Right lobe of liver (tissue), 6 donors: ENCODE data around the gene MYBPC3. TPM values are rescaled to one million over a fixed set of nuclear protein-coding genes. Genes with fewer than 3 reads are reported as not detected.

Source experiments
- ATAC-seq, 4 donors: fragments of 200-7000 bp; cut with Tn5 transposase; one replicate each; pipeline ENCODE4 v1.9.1; 2020; ENCODE audit warnings: mild to moderate bottlenecking in 4 of 4, moderate library complexity in 4 of 4
- DNase-seq, 3 donors: peaks; one replicate each; pipeline ENCODE4 v3.0.0-alpha.2; 2020
- H3K27ac ChIP-seq, 3 donors: fragments of 200-600 bp; one replicate each; pipeline ENCODE4 v1.8.0; 2022
- H3K27me3 ChIP-seq, 2 donors: fragments of 200-600 bp; one replicate each; pipeline ENCODE4 v1.8.0; 2022
- H3K36me3 ChIP-seq, 4 donors: fragments of 200-600 bp; sonication (generic) in 1 of 4; one replicate each; pipeline versions ENCODE4 v1.5.1 to v1.8.0; 2017 to 2022; ENCODE audit warnings: control low read depth in 1 of 4
- H3K4me1 ChIP-seq, 4 donors: fragments of 200-600 bp; sonication (generic) in 1 of 4; one replicate each; pipeline versions ENCODE4 v1.5.1 to v1.8.0; 2017 to 2022; ENCODE audit warnings: control low read depth in 1 of 4
- H3K4me3 ChIP-seq, 3 donors: fragments of 200-600 bp; one replicate each; pipeline ENCODE4 v1.8.0; 2022
- H3K9me3 ChIP-seq, 4 donors: fragments of 200-600 bp; sonication (generic) in 1 of 4; one replicate each; pipeline versions ENCODE4 v1.5.1 to v1.8.0; 2017 to 2022; ENCODE audit warnings: control low read depth in 1 of 4
- POLR2A ChIP-seq: fragments of 450-650 bp; IDR thresholded peaks from one replicate; pipeline ENCODE4 v1.6.1; 2017; ENCODE audit warnings: antibody characterized with exemption, mild to moderate bottlenecking
- WGBS: methylation state at CpG from one replicate; pipeline ENCODE4 v1.1.6; 2018; ENCODE audit warnings: low coverage, low lambda C conversion rate; ENCODE audit not compliant: insufficient coverage; ENCODE audit errors: missing lambda C conversion rate; 5-methylcytosine and 5-hydroxymethylcytosine counted together
- intact Hi-C, 2 donors: fragments of 100-400 bp; cut with DNase I; formaldehyde crosslinking; loops; one replicate each; pipeline versions ENCODE4 v1.11.2 to v1.14.1; 2022
- total RNA-seq, 6 experiments: library from RNA; depleted of rRNA in 2 of 6; stranded (reverse); fragments of >200 nt in 2 of 6; fragmentation: NEBNext Ultra II Directional in 3 of 6; extraction: Animal tissue kit (Norgen Biotek cat#: 25700) in 3 of 6; gene quantifications; one replicate each; pipeline versions ENCODE4 v1.1.0 to v1.2.4, GENCODE V29; 2016 to 2023
- TF ChIP-seq, protein P1 (sequence below), 4 donors: fragments of 200-600 bp in 3 of 4; fragments of 450-650 bp in 1 of 4; IDR thresholded peaks; one replicate each; pipeline versions ENCODE4 v1.5.1 to v1.8.0; 2016 to 2022; ENCODE audit warnings: antibody characterized with exemption in 4 of 4, mild to moderate bottlenecking in 2 of 4
- donor health status: DM: no; HTN: yes; CAD: no.
- donor health status: DM: no; HTN: no; CAD: no.
- donor health status: DM: no; HTN: no; CAD: no.
- donor health status: DM: no; HTN: yes; CAD: no.
- donor health status: DM: no; HTN: yes; CAD: no.

Gene MYBPC3
- total RNA-seq, 6 experiments from 2014 or later = 0.04 to 0.24 (median 0.13) TPM; not detected in 1

DNA sequence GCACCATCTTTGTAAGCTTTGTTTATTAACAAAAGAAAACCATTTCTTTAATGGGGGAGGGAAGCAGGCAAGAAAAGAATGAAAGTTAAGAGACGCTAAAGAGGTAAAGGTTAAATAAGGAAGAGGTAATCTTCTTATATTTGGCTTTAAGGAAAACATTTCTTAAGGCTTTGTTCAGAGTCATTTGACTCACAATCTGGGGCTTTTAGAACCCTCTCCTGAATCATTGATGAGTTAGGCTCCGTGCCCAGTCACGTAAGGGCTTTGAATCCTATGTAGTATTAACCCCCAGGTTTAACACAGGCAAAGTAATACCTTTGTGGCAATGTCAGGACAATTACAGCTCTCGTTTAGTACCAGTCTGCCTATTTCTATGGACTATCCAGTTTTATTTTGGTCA, 56.5 kb downstream of the MYBPC3 start:
- ATAC-seq (no peak), DNase-seq (no peak)
- Histone ChIP-seq H3K27me3 (no peaks in the 10 kb centered on the region), H3K4me3 (no peak overlapping the region), H3K4me1 (no peaks in the 10 kb centered on the region), H3K9me3 (no peaks in the 10 kb centered on the region), H3K27ac (no peak overlapping the region), H3K36me3 (peaks cover 0 to 75% (median 29%) of the 10 kb centered on the region in 4 donors)
- TF ChIP-seq, protein P1, sequence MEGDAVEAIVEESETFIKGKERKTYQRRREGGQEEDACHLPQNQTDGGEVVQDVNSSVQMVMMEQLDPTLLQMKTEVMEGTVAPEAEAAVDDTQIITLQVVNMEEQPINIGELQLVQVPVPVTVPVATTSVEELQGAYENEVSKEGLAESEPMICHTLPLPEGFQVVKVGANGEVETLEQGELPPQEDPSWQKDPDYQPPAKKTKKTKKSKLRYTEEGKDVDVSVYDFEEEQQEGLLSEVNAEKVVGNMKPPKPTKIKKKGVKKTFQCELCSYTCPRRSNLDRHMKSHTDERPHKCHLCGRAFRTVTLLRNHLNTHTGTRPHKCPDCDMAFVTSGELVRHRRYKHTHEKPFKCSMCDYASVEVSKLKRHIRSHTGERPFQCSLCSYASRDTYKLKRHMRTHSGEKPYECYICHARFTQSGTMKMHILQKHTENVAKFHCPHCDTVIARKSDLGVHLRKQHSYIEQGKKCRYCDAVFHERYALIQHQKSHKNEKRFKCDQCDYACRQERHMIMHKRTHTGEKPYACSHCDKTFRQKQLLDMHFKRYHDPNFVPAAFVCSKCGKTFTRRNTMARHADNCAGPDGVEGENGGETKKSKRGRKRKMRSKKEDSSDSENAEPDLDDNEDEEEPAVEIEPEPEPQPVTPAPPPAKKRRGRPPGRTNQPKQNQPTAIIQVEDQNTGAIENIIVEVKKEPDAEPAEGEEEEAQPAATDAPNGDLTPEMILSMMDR (IDR thresholded peaks at IDR 0.05) = no peak
- no peak for TF ChIP-seq POLR2A
- whole genome bisulfite sequencing = 82% methylated on average over 4 of the region's 4 CpGs
- intact Hi-C loops = no loop called here

GRCh38 chr11:47295385-47295784, 57.1 kb downstream of the MYBPC3 start:
- Histone ChIP-seq H3K36me3 (peaks cover 0 to 80% (median 35%) of the 10 kb centered on the region in 4 donors), H3K4me3 (no peak overlapping the region), H3K9me3 (no peaks in the 10 kb centered on the region), H3K4me1 (no peaks in the 10 kb centered on the region), H3K27ac (no peak overlapping the region), H3K27me3 (no peaks in the 10 kb centered on the region)
- intact Hi-C loops = no loop called here
- TF ChIP-seq, protein P1 (IDR thresholded peaks at IDR 0.05) = no peak
- TF ChIP-seq POLR2A = no peak
- 87% methylated on average over 4 of the region's 5 CpGs for WGBS
- ATAC-seq (no peak), DNase-seq (no peak)

DNA sequence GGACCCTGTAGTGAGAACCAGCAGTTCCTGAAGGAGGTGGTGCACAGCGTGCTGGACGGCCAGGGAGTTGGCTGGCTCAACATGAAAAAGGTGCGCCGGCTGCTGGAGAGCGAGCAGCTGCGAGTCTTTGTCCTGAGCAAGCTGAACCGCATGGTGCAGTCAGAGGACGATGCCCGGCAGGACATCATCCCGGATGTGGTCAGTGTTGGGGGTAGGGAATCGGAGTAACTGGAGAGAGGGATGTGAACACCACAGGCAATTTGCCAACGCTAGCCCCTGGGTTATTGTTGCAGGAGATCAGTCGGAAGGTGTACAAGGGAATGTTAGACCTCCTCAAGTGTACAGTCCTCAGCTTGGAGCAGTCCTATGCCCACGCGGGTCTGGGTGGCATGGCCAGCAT, 62.6 kb downstream of the MYBPC3 start:
- ATAC-seq (no peak), DNase-seq (no peak)
- intact Hi-C loops = no loop called here
- H3K4me3 ChIP-seq = no peak overlapping the region
- no peaks in the 10 kb centered on the region for H3K9me3 ChIP-seq
- WGBS = 91% methylated on average over 6 of the region's 15 CpGs
- TF ChIP-seq, protein P1 (IDR thresholded peaks at IDR 0.05) = no peak
- TF ChIP-seq POLR2A = no peak
- no peak overlapping the region for H3K27ac ChIP-seq
- H3K36me3 ChIP-seq = peaks cover 0 to 80% (median 50%) of the 10 kb centered on the region in 4 donors
- no peaks in the 10 kb centered on the region for H3K4me1 ChIP-seq
- no peaks in the 10 kb centered on the region for H3K27me3 ChIP-seq

DNA sequence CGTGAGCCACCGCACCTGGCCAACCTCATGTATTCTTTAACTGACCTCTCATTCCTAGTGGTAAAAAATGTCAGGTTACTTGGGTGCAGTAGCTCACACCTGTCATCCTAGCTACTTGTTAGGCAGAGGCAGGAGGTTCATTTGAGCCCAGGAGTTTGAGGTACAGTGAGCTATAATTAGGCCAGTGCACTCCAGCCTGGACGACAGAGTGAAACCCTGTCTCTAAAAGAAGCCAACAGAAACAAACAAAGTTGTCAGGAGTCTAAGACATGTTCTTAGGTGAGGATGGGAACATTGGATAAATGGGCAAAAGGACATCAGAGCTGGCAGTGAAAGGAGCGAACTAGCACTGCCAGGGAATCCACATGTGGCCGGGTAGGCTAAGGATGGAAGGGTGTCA, 64.4 kb downstream of the MYBPC3 start:
- H3K36me3 ChIP-seq = peaks cover 0 to 84% (median 55%) of the 10 kb centered on the region in 4 donors
- no peak overlapping the region for H3K27ac ChIP-seq
- no peaks in the 10 kb centered on the region for H3K9me3 ChIP-seq
- no peaks in the 10 kb centered on the region for H3K27me3 ChIP-seq
- DNase-seq (no peak), ATAC-seq (no peak)
- TF ChIP-seq, protein P1 (IDR thresholded peaks at IDR 0.05) = no peak
- no peak for TF ChIP-seq POLR2A
- 89% methylated on average over 5 of the region's 5 CpGs for WGBS
- intact Hi-C loops = no loop called here
- H3K4me1 ChIP-seq = no peaks in the 10 kb centered on the region
- no peak overlapping the region for H3K4me3 ChIP-seq
